Aorta (tissue), 5 donors: ENCODE measurements around the gene TMEM131L. TPM values are rescaled to one million over a fixed set of nuclear protein-coding genes. Genes with fewer than 3 reads are reported as not detected.
A peak's percentile ranks its signal among the peaks of the same experiment; 100 is the strongest.
"Not testable (repeated sequence)": the region's sequence is repeated elsewhere in the genome, so short reads cannot be mapped to it uniquely, and the experiment has no call there.

Source experiments
- ATAC-seq: fragments of 200-7000 bp; cut with Tn5 transposase; one replicate; pipeline ENCODE4 v1.9.1; 2022; ENCODE audit warnings: moderate library complexity; ENCODE audit not compliant: low FRiP score
- DNase-seq, 2 donors: peaks; one replicate each; pipeline ENCODE4 v3.0.0-alpha.2; 2020
- H3K27ac ChIP-seq, 2 donors: one replicate each; pipeline ENCODE4 v1.5.1; 2013; ENCODE audit warnings: low read length in 2 of 2, mild to moderate bottlenecking in 2 of 2, moderate library complexity in 2 of 2, control low read depth in 1 of 2, inconsistent platforms in 1 of 2, low read depth in 1 of 2
- H3K27me3 ChIP-seq, 2 donors: one replicate each; pipeline ENCODE4 v1.6.1; 2013; ENCODE audit warnings: control low read depth in 1 of 2, low read length in 1 of 2, mild to moderate bottlenecking in 1 of 2, moderate library complexity in 1 of 2; ENCODE audit not compliant: insufficient read depth in 2 of 2, control insufficient read depth in 1 of 2
- H3K36me3 ChIP-seq, 2 donors: one replicate each; pipeline ENCODE4 v1.6.1; 2013; ENCODE audit warnings: control low read depth in 1 of 2, low read length in 1 of 2, mild to moderate bottlenecking in 1 of 2; ENCODE audit not compliant: insufficient read depth in 2 of 2, control insufficient read depth in 1 of 2
- H3K4me1 ChIP-seq, 2 donors: one replicate each; pipeline ENCODE4 v1.6.1; 2013; ENCODE audit warnings: low read length in 2 of 2, control low read depth in 1 of 2, mild to moderate bottlenecking in 1 of 2, moderate library complexity in 1 of 2; ENCODE audit not compliant: insufficient read depth in 2 of 2, control insufficient read depth in 1 of 2
- H3K4me3 ChIP-seq, 2 donors: one replicate each; pipeline ENCODE4 v1.5.1; 2013; ENCODE audit warnings: low read length in 2 of 2, control low read depth in 1 of 2, mild to moderate bottlenecking in 1 of 2
- H3K9me3 ChIP-seq: one replicate; pipeline ENCODE4 v1.6.1; 2013; ENCODE audit warnings: mild to moderate bottlenecking, low read length; ENCODE audit not compliant: control insufficient read depth
- WGBS, 2 donors: extraction: QIAGEN DNeasy Blood & Tissue Kit; methylation state at CpG; one replicate each; pipeline ENCODE4 v1.1.7; 2013; 5-methylcytosine and 5-hydroxymethylcytosine counted together
- intact Hi-C, 2 donors: fragments of 100-400 bp; cut with DNase I; formaldehyde crosslinking; loops; one replicate each; pipeline versions ENCODE4 v1.14.2 to v1.15.0; 2022
- polyA plus RNA-seq, 2 donors: library from polyadenylated mRNA; stranded (reverse); fragments of 200-250 nt; gene quantifications; one replicate each; pipeline ENCODE4 v1.2.3, GENCODE V29; 2013
- total RNA-seq, 2 donors: library from RNA; stranded (reverse); fragmentation: NEBNext Ultra II Directional; extraction: Animal tissue kit (Norgen Biotek cat#: 25700); gene quantifications; one replicate each; pipeline ENCODE4 v1.2.1, GENCODE V29; 2021
- donor health status: healthy with polysubstance abuse.
- donor health status: Bipolar disorder and iron deficiency.
- donor health status: DM: no; HTN: no; CAD: no.
- donor health status: DM: no; HTN: no; CAD: no.
- donor health status: DM: yes; HTN: yes; CAD: no.

The TMEM131L gene
- total and polyA plus RNA-seq, 4 donors, result 2.0 to 22.5 (median 17.5) TPM

GRCh38 chr4:153555730-153556434 is 89.7 kb downstream of the TMEM131L start:
- intact Hi-C loops, result loop anchor here in 1 of 2 donors (5.0 kb wide), 1 partner anchor 89 kb away; the partner anchor contains the start of gene TMEM131L
- Histone ChIP-seq H3K27me3 (no peaks in the 10 kb centered on the region), H3K4me3 (no peak overlapping the region), H3K4me1 (no peaks in the 10 kb centered on the region), H3K9me3 (no peaks in the 10 kb centered on the region), H3K36me3 (peaks cover 0 to 3% of the 10 kb centered on the region in 2 donors), H3K27ac (peak overlapping the region in 1 of 2 donors; percentile 90)
- DNase-seq (peak; percentile 90 to 92), ATAC-seq (peak; percentile 75)
- 2 to 8% methylated on average over 5 of the region's 5 CpGs for WGBS, 2 donors

GRCh38 chr4:153556435-153556815 is 90.3 kb downstream of the TMEM131L start:
- ATAC-seq, result no peak
- DNase-seq, result no peak
- H3K9me3 ChIP-seq, result no peaks in the 10 kb centered on the region
- intact Hi-C loops, result loop anchor here in 1 of 2 donors (5.0 kb wide), 1 partner anchor 89 kb away; the partner anchor contains the start of gene TMEM131L
- H3K27me3 ChIP-seq, result no peaks in the 10 kb centered on the region
- H3K4me1 ChIP-seq, result no peaks in the 10 kb centered on the region
- peaks cover 0 to 3% of the 10 kb centered on the region in 2 donors for H3K36me3 ChIP-seq
- peak overlapping the region; percentile 43 to 57 for H3K27ac ChIP-seq
- no peak overlapping the region for H3K4me3 ChIP-seq
- 41 to 43% methylated on average over 3 of the region's 3 CpGs for WGBS, 2 donors

DNA sequence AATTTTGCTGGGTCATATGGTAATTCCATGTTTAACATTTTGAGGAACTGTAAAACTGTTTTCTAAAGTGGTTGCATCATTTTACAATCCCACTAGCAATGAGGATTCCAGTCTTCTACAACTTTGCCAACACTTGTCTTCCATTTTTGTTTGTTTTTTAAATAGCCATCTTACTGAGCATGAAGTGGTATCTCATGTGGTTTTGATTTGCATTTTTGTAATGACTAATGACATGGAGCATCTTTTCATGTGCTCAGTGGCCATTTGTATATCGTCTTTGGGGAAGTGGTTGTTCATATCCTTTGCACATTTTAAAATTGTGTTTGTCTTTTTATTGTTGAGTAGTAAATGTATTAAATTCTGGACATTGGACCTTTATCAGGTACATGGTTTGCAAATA is 94.7 kb downstream of the TMEM131L start:
- peaks cover 0 to 3% of the 10 kb centered on the region in 2 donors for H3K36me3 ChIP-seq
- H3K9me3 ChIP-seq, result no peaks in the 10 kb centered on the region
- H3K27ac ChIP-seq, result no peak overlapping the region
- DNase-seq (no peak), ATAC-seq (no peak)
- H3K4me3 ChIP-seq, result no peak overlapping the region
- 95 to 98% methylated on average over 1 of the region's 1 CpG for WGBS, 2 donors
- H3K4me1 ChIP-seq, result no peaks in the 10 kb centered on the region
- intact Hi-C loops, result no loop called here
- H3K27me3 ChIP-seq, result no peaks in the 10 kb centered on the region

DNA sequence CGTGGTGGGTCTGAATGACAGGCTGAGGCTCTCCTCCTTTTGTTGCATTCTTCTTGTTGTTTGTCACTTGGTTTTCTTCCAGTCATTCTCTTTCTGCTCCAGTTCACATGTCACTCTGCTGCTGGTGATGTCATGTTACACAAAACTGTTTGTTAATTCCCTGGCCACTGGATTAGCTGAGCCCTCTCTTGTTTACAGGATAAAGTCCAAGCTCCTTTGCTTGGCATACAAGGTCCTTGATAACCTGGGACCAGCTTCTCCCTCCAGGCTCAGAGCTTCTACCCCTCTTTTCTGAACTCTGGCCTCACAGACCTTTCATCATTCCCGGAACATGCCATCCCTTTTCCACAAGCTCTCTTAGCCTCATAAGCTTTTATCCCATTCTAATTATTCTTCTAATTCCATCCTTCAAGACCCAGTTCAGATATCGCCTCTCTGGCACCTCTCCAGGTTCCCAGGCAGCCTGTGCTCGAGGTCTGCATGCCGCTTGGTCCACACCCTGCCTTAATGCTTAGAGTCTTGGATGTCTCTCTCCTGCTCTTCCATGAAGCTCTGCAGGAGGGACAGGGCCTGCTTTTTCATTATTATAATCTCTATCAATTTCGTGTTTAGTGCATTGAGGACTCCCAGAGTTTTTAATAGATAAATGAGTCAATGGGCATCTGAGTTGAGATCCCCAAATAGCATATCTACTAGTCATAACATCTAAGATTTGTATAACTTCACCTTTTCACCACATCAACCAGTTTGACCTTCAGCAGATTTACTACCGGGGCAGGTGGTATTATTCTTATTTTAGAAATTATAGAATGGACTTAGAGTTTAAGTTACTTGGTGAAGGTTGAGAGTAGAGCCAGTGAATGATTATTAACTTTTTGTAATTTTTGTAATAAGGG is 98.7 kb downstream of the TMEM131L start:
- no peaks in the 10 kb centered on the region for H3K27me3 ChIP-seq
- no peaks in the 10 kb centered on the region for H3K9me3 ChIP-seq
- no peaks in the 10 kb centered on the region for H3K36me3 ChIP-seq
- intact Hi-C loops, result no loop called here
- ATAC-seq (peak; percentile 14), DNase-seq (no peak)
- 36 to 40% methylated on average over 7 of the region's 7 CpGs for WGBS, 2 donors
- H3K4me3 ChIP-seq, result no peak overlapping the region
- H3K4me1 ChIP-seq, result peaks cover 1 to 5% of the 10 kb centered on the region in 2 donors
- no peak overlapping the region for H3K27ac ChIP-seq

DNA sequence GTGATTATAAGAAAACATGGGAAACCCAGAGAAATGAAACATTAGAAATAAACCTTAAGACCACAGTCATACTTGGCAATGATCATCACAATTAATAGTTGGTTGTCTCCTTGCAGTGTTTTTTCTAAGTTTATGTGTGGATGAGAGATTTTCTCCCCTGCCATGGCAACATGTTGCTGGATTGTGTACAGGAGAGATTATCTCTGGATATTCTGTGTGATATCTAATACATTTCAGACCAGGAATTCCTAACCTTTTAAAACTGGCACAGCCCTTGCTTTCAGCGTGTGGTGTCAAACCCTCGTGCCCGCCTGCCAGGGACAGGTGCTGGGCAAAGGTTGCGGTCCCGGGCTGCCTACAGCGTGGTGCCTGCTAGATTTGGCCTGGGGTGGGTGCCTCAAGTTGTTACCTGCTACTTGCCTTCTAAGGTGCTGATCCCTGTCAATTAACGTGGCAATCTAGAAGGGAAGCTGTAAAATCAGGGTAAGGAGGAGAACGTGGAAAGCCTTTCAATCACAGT is 100.5 kb downstream of the TMEM131L start:
- DNase-seq, result no peak
- Histone ChIP-seq H3K27ac (no peak overlapping the region), H3K9me3 (no peaks in the 10 kb centered on the region), H3K4me3 (no peak overlapping the region), H3K4me1 (peaks cover 4 to 5% of the 10 kb centered on the region in 2 donors), H3K27me3 (no peaks in the 10 kb centered on the region), H3K36me3 (no peaks in the 10 kb centered on the region)
- 89 to 91% methylated on average over 8 of the region's 8 CpGs for WGBS, 2 donors
- ATAC-seq, result no peak
- intact Hi-C loops, result no loop called here

GRCh38 chr4:153567660-153568059 is 101.5 kb downstream of the TMEM131L start:
- ATAC-seq, H3K9me3 ChIP-seq, H3K27me3 ChIP-seq, H3K36me3 ChIP-seq, H3K27ac ChIP-seq, H3K4me3 ChIP-seq, DNase-seq, intact Hi-C loops, H3K4me1 ChIP-seq: not testable (repeated sequence)
- WGBS, 2 donors, result 92 to 93% methylated on average over 3 of the region's 3 CpGs

GRCh38 chr4:153570228-153570973 is 104.2 kb downstream of the TMEM131L start:
- no peak for ATAC-seq
- no peaks in the 10 kb centered on the region for H3K9me3 ChIP-seq
- 94 to 95% methylated on average over 12 of the region's 12 CpGs for WGBS, 2 donors
- peaks cover 5 to 6% of the 10 kb centered on the region in 2 donors for H3K4me1 ChIP-seq
- H3K36me3 ChIP-seq, result no peaks in the 10 kb centered on the region
- DNase-seq, result no peak
- H3K27me3 ChIP-seq, result no peaks in the 10 kb centered on the region
- no peak overlapping the region for H3K4me3 ChIP-seq
- H3K27ac ChIP-seq, result no peak overlapping the region
- intact Hi-C loops, result loop anchor here (5.0 to 10.0 kb wide), 5 partner anchors 58 to 428 kb away; partner anchors contain the start of gene TMEM131L (in 1 of the 2)

GRCh38 chr4:153571006-153571545 is 104.9 kb downstream of the TMEM131L start:
- Histone ChIP-seq H3K27ac (no peak overlapping the region), H3K27me3 (no peaks in the 10 kb centered on the region), H3K4me1 (peaks cover 5 to 7% of the 10 kb centered on the region in 2 donors), H3K36me3 (no peaks in the 10 kb centered on the region), H3K9me3 (no peaks in the 10 kb centered on the region), H3K4me3 (no peak overlapping the region)
- 90 to 97% methylated on average over 4 of the region's 4 CpGs for WGBS, 2 donors
- DNase-seq, result no peak
- ATAC-seq, result no peak
- intact Hi-C loops, result loop anchor here (5.0 to 10.0 kb wide), 5 partner anchors 59 to 429 kb away; partner anchors contain the start of gene TMEM131L (in 1 of the 2)
